ENCODE data around the gene ATP12A.

Gene ATP12A

DNA sequence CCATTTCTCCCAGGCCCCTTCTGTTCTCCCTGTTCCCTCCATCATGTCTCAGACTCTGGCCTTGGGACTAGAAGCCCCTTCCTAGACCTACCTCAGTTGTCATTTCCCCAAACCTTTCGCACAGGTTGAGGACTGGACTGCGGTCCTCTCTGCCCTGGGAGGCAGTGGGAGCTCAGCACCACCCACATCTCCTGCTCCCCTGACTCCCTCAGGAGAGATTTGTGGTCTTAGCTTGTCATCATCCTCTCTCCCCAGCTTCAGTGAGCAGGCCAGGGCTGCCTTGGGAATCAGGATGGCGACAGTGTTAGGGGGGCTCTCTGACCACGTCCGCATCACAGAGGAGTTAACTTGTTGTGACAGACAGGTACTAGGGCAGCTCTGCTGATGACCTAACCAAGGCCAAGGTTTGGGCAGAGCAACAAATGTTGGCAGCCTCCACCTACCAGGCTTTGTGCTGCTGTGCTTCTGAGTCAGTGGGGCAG is 58.2 kb downstream of the ATP12A start:
- DNase-seq: no peak

DNA sequence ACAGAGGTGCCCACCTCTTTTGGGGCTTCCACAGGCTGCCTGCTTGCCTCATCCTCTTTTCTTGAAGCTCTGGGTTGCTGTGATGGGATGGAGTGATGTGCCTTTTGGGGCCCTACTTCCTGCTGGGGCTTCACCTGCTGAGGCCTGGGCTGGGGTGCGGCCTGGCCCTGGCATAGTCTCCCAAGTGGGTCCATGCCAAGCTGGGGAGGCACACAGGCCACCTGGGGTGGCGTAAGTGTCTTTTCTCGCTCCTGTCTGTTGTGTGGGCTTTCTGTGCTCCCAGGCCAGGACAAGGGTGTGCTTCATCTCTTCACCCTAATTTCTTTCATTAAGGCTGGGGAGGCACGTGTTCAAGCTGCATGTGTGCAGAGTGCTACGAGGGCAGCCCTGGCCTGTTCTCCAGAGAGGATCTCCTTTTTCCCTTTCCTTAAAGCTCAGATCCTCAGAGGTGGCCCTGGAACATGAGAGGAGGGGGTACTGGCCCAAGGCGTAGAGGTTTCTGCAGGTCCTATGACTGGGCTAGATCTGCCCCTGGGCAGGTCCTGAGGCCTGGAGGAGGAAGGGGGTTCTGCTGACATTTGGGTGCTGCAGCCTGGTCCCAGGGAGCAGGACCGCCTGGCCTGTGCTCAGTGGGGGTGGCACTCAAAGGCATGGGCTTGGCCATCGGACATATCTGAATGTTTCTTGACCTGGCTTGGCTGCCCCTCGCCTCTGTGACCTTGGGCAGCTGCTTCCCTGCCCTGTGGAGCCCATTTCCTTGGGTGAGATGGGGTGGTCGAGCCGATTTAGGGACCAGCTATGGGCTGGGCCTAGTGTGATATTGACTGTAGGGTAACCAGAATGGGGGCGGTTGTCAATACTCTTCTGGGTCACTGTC is 60.0 kb downstream of the ATP12A start:
- no peak for DNase-seq

DNA sequence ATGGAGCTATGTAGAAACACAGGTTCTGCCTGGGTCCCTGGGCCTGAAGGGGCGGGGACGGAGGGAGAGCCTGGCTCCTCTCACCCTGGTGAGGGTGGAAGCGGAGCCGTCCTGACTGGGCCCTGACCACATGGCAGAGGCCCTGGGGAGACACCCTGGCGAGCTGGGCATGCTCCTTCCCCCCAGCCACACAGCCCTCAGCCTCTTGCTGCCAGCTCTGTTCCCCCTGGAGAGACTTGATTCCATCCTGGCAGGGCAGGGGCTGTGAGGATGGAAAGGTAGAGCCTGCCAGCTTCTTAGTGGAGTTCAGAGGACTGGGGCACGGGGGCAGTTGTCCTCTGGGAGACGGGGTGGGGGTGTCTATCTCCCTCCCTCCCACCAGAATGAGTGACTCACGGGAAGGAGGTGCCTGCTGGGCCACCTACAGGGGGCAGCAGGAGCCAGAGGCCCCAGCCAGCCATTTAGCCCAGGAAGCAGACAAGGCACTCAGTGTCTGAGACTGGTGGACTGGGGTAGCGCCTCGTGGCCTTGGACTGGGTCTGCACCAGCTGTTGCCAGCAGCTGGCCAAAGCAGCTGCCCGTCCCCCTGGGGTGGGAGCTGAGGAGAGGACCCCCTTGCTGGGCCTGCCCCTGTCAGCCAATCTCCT is 60.9 kb downstream of the ATP12A start:
- peak; percentile 47 for DNase-seq

DNA sequence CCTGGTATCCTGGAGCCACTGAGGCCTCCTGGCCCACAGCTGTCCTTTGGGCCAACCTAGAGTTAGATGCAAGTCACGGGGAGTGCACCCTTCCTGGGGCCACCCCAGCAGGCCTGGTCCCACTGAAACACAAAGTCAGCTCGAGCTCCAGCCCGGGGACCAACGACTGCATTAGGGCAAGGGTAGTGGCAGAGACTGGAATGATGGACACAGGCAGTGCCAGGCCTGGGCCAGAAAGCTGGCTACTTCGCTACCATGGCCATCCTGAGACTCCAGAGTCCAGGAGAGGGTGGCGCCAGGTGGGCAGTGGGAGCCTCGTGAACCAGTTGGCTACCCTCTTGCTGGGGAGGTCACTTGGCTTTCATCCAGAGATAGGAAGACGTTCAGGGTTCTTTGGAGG is 61.6 kb downstream of the ATP12A start:
- DNase-seq: no peak

DNA sequence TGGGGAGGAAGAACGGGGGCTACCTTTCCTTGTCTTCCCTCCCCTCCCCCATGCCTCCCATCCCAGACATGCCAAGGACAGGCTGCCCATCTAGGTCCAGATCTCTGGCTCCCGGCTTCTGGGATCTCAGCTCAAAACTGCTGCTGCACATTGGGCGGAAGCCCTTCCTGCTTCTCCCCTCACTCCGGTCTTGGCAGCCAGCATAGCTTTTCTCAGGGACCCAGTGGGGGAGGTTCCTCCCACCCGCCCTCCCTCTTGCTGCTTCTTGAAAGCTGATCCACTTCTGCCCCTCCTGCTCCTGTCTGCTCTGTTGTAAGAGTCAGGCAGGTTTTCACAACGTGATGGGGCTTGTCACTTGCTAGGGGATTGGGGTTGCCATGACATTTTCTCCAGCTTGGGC is 62.1 kb downstream of the ATP12A start:
- DNase-seq: no peak

DNA sequence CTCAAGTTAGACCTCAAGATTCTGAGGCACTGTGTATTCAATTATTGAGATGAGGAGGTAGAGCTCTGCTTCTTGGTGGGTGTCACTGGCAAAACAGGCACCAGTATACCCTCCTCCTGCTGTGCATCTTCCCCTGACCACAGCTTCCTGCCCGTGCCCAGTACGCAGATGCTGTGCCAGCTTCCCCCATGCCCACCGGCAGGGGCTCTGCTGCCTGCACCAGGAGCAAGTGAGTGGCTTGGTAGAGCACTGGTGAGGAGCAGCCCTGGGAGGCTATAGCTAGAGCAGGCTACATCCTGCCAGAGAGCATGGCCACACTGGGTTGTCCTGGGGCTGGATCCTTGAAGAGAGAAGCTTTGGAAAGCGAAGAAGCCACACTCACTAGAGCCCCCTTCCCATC is 62.8 kb downstream of the ATP12A start:
- peak; percentile 36 for DNase-seq

DNA sequence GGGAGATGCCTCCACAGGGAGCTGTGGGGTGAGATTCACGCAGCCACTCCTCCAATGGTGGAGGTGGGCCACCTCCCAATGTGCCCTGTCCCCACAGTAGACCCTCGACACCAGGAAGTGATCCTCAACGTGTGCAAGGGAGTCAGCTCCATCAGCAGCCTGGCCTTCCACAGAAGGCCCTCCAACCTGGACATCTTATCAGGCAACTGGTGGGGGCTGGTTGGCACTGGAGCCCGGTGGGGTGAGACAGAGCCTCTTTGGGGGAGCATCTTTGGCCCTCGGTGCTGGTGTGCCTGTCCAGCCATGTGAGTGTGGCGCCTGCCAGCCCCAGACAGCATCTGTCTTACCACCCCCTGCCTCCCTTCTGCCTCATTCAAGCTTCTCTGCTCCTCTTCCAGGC is 64.0 kb downstream of the ATP12A start:
- no peak for DNase-seq

DNA sequence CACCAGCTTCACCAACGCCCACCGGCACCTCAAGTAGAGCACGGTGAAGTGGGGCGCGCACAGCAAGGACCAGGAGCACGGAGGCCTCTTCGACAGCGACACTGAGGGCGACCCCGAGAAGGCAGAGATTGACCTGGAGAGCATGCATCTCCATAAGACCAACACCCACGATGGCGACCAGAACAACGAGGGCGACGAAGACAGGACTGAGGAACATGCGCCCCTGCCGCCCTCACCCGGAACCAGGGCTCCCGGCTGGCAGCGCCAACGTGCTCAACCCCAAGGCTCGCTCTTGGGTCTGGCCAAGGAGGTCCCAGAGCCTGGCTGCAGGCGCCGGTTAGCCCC is 65.3 kb downstream of the ATP12A start:
- DNase-seq: no peak

DNA sequence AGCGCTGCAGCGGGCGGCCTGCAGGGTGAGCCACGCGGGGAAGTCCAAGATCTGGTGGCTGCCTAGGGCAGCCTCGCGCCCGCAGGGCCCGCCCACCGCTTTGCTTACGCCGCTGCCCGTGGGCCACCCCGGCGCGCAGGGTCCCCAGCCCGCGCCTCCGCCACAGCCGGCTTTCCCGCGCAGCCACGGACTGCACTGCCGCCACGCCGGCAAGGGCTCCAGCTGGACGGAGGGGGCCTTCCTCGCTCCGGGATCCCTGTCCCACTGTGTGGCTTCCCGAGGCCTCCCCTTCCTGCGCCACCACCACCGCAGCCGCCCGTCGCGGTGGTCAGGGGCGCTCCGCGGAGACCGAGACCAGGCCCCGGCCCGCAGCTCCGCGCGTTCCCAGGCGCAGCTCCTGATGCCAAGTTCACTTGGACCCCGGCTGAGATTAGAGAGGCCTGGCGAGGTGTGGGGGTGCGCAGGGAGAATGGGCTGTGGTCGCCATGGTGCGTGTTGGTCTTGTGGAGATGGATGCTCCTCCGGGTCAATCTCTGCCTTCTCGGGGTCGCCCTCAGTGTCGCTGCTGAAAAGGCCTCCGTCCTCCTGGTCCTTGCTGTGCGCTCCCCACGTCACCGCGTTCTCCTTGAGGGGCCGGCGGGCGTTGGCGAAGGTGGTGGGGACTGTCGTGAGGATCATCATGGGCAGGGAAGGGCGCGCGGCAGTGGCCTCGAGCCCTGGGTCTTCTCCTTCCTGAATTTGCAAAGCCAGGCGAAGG is 65.8 kb downstream of the ATP12A start:
- DNase-seq: peak; percentile 39

DNA sequence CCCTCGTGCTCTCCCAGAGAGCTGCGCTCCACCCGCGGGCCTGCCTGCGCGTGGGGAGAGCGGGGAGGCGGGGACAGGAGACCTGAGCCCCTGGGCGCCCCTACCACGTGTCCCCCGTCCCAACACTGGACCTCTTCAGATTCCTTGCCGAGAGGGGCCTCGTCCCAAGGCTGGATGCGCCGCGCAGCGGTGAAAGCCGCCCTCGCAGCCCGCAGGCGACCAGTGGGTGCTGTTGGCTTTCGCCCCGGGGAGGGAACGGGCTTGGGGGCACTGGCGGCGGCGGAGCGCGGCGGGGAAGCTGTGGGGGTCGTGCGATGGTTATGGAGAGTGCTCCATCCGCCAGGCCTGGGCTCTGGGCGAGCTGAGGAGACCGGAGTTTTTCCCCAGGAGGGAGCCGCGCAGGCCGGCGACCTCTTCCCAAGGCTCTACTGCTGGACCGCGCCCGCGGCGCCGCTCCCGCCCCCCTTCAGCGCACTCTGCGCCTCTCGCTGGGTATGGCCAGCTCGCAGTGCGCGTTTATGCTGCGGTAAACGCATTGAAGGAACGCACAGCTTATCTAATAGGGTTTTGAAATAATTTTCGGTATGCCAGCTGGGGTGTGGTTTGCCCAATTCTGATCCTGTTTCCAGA is 66.5 kb downstream of the ATP12A start:
- peak; percentile 58 for DNase-seq

DNA sequence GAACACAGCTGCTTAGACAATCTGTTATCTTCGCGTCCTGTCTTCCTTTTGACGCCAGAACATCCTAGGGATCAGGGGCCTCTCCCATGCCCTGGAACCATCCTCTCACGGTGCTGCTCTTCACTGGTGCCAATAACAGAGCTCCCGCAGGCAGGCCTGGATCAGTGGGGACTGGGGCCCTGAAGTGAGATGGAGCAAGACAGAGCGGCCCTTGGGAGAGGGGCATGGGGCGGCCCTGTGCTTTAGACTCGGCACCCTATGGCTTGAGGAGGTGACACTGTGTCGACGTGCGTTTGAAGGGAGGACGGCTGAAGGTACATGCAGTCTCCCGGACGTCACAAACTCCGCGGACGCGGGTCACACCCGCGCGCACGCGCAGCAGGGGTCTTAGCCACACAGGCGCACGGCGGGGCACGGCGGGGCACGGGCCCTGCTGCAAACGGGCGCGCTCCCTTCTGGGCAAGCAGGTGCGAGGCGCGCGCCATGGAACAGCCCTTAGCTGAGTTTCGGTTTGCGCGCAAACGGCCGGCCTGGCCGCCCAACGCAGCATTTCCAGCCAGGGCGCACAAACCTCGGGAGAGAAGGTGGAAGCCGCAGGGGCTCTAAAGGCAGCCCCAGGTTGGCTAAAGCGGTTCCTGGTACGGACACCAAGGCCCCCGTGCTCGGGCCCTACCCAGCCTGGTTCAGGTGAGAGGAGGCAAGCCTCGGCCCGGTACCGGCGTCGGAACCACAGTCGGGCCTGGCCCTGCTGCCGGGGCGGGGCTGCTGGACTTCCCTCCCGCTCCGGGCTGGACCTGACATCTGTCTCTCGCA is 67.2 kb downstream of the ATP12A start:
- peak; percentile 54 for DNase-seq

DNA sequence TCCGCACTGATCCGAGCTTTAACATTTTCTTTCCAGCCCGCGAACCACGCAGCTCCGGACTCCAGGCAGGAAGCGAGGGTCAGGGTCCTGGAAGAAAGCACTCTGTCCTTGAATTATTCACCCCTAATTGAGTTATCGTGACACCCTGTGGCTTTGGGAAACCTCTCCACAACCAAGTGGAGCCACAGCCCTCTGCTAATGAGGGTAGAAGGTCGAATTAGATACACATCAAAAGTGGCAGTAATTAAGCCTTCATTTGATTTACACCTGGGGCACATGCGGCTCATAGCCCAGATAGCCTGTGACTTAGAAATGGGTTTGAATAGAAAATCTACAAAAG is 67.8 kb downstream of the ATP12A start:
- no peak for DNase-seq

DNA sequence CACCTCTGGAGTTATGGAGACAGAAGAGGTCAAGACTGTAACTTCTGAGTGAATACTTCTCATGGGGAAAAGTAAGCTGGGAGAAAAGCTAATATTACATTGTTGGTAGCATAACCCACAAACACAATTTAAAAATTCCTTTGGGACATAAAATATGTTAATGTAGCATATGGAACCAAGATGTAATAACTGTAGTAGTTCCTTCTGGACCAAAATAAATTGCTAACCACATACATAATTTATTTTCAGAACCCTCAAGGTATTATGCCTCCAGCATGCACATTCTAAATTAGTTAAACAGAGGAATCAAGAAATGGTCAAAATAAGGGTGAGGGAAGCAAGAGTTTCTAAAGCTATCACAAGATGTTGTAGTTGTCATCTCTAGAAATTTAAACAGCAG is 79.0 kb downstream of the ATP12A start:
- DNase-seq: no peak
